ENCODE data around the gene KCNJ4. TPM values are rescaled to one million over a fixed set of nuclear protein-coding genes. Genes with fewer than 3 reads are reported as not detected.
A peak's percentile ranks its signal among the peaks of the same experiment; 100 is the strongest.

Gene KCNJ4
- total and polyA plus RNA-seq, 10 of the 15 experiments (the other 5 are each of a cell fraction or from before 2014, with no cell fraction given) = not detected

DNA sequence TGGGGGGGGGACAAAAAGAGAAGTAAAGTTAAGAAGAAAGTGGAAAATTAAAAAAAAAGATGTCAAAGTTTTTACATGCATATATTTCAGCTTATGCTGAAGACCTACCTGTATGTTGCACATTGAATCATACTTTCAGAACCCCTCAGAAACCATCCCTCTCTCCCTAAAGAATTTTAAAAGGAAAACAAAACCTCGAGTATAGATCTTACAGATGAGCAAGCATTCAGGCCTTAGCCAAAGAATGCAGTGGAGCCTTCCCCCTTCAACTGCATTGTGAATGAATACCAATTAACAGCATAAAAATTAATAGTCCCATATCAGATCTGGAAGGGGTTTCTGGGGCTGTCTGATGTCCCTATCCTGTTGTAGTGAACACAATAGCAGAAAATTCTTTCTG lies 29.2 kb upstream of the KCNJ4 start:
- CTCF ChIA-PET = interaction anchor here (1.1 kb wide), 1 partner anchor 13 kb away, joined by 3 read pairs; no protein-coding TSS in a partner anchor
- H3K9me3 ChIP-seq (replicated peaks; ENCODE audit: control insufficient read depth, insufficient read depth, low read length) = no peaks in the 10 kb centered on the region
- H3K4me3 ChIP-seq = no peak overlapping the region
- BruUV-seq (replicated peaks) = no TSS peak
- RAD21 ChIA-PET (ENCODE audit: unreplicated experiment) = no interaction called here
- no peaks in the 10 kb centered on the region; the same call in 1 of the 2 replicates for H3K79me2 ChIP-seq (ENCODE audit: control insufficient read depth, insufficient read depth, low read length)
- no peak overlapping the region for H3K4me2 ChIP-seq (ENCODE audit: control insufficient read depth, insufficient read depth)
- DNase-seq (ENCODE audit: low read depth, low spot score) = no peak
- H4K20me1 ChIP-seq (ENCODE audit: control insufficient read depth, insufficient read depth) = no peaks in the 10 kb centered on the region; the same call in 1 of the 2 replicates
- H3K27me3 ChIP-seq (replicated peaks in 1 of 2; ENCODE audit: control insufficient read depth in 2 of 2, insufficient read depth in 2 of 2, low read length in 1 of 2) = no peaks in the 10 kb centered on the region
- FAIRE-seq = no peak
- H3K27ac ChIP-seq (ENCODE audit: control insufficient read depth, insufficient read depth) = no peak overlapping the region
- H3K4me1 ChIP-seq (ENCODE audit: control insufficient read depth, insufficient read depth, low read length) = no peaks in the 10 kb centered on the region
- POLR2A ChIA-PET = interaction anchor here (1.1 to 1.2 kb wide), 3 partner anchors 14 to 26 kb away, joined by 3 to 9 read pairs (median 4); no protein-coding TSS in a partner anchor
- 36% methylated on average over 1 of the region's 1 CpG for whole genome bisulfite sequencing (ENCODE audit: insufficient coverage, insufficient replicate concordance, low lambda C conversion rate, missing lambda C conversion rate)
- H3K36me3 ChIP-seq (ENCODE audit: control insufficient read depth in 2 of 2, insufficient read depth in 2 of 2, low read length in 1 of 2) = peaks cover 18 to 44% of the 10 kb centered on the region in 2 experiments
- in situ Hi-C loops (cut with MboI) (no loop called here), intact Hi-C loops (cut with micrococcal nuclease; ENCODE audit: unreplicated experiment) (loop anchor here (10.0 kb wide), 1 partner anchor 429 kb away; the partner anchor contains the start of gene PICK1)
- no peak for TF ChIP-seq CREM (IDR thresholded peaks at IDR 0.05; ENCODE audit: low read depth)
- TF ChIP-seq MEF2A (IDR thresholded peaks at IDR 0.05; ENCODE audit: insufficient read depth, low read depth, low read length) = no peak
- no peak for TF ChIP-seq RBBP5 (conservative IDR thresholded peaks at IDR 0.05)
- no peak for TF ChIP-seq RUNX3 (IDR thresholded peaks at IDR 0.05; ENCODE audit: low read length)
- no peak for ATAC-seq
- no peak overlapping the region for H3K9ac ChIP-seq (ENCODE audit: control insufficient read depth, insufficient read depth, low read length)
- no peak overlapping the region for H2AFZ ChIP-seq (ENCODE audit: control insufficient read depth, low read depth, low read length)
- SMC1A ChIA-PET (ENCODE audit: uncharacterized antibody, unreplicated experiment) = interaction anchor here (1.1 to 1.2 kb wide), 3 partner anchors 14 to 40 kb away, joined by 3 read pairs; no protein-coding TSS in a partner anchor

DNA sequence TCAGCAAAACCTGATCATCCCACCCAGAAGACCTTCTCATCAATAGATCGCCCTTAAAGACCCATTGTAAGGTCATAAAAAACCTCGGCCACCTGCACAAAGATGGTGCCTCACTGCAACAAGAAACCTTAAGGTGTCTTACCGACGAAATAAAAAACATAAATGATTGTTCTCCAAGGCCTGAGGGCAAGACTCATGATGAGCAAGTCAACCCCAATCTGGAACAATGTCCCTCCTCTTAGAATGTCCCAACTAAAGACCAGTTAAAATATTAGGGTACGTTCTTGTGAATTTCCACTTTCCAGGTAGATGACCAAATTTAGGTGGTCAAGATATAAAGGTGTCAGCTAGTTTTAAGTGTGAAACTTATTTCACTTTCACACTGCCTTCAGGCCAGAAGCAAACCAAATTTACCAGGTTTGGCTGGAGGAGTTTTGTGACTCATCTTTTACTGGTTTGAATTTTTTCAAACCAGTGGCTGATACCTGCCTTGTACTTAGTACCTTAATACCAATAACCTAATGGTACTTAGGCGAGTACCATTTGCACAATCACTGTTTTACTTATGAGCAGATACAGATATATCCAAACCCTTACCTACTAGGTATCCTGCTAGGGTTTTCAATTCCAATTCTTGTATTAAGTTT lies 27.8 kb upstream of the KCNJ4 start:
- no peak overlapping the region for H3K4me2 ChIP-seq (ENCODE audit: control insufficient read depth, insufficient read depth)
- WGBS (ENCODE audit: insufficient coverage, insufficient replicate concordance, low lambda C conversion rate, missing lambda C conversion rate) = 92% methylated on average over 6 of the region's 6 CpGs
- H3K36me3 ChIP-seq (ENCODE audit: control insufficient read depth in 2 of 2, insufficient read depth in 2 of 2, low read length in 1 of 2) = peaks cover 13 to 36% of the 10 kb centered on the region in 2 experiments
- no peak overlapping the region for H2AFZ ChIP-seq (ENCODE audit: control insufficient read depth, low read depth, low read length)
- ChIA-PET RAD21 (ENCODE audit: unreplicated experiment) (no interaction called here), SMC1A (ENCODE audit: uncharacterized antibody, unreplicated experiment) (interaction anchor here (1.2 to 1.6 kb wide), 3 partner anchors 9 to 20 kb away, joined by 3 to 6 read pairs (median 3); no protein-coding TSS in a partner anchor), CTCF (no interaction called here), POLR2A (no interaction called here)
- ATAC-seq (no peak; the same call in 2 of the 3 replicates), FAIRE-seq (no peak), DNase-seq (ENCODE audit: low read depth, low spot score) (no peak)
- H3K9me3 ChIP-seq (replicated peaks; ENCODE audit: control insufficient read depth, insufficient read depth, low read length) = no peaks in the 10 kb centered on the region
- H4K20me1 ChIP-seq (ENCODE audit: control insufficient read depth, insufficient read depth) = no peaks in the 10 kb centered on the region; the same call in 1 of the 2 replicates
- intact Hi-C loops (cut with micrococcal nuclease; ENCODE audit: unreplicated experiment) = loop anchor here (10.0 kb wide), 1 partner anchor 428 kb away; the partner anchor contains the start of gene PICK1
- H3K4me3 ChIP-seq = no peak overlapping the region
- TF ChIP-seq, protein P1, sequence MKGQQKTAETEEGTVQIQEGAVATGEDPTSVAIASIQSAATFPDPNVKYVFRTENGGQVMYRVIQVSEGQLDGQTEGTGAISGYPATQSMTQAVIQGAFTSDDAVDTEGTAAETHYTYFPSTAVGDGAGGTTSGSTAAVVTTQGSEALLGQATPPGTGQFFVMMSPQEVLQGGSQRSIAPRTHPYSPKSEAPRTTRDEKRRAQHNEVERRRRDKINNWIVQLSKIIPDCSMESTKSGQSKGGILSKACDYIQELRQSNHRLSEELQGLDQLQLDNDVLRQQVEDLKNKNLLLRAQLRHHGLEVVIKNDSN (IDR thresholded peaks at IDR 0.05; ENCODE audit: borderline replicate concordance, extremely low read length, insufficient read depth, low read depth, low read length) = no peak
- TF ChIP-seq POLR2AphosphoS5 (IDR thresholded peaks at IDR 0.05; ENCODE audit: low read length) (peak; percentile 31; the same call in 1 of the 2 replicates), SMAD1 (IDR thresholded peaks at IDR 0.05; ENCODE audit: low read depth, partially characterized antibody) (no peak), SMC3 (IDR thresholded peaks at IDR 0.05; ENCODE audit: borderline replicate concordance, low read length) (no peak), ZBED1 (IDR thresholded peaks at IDR 0.05; ENCODE audit: borderline replicate concordance) (no peak)
- TF ChIP-seq, protein P2, sequence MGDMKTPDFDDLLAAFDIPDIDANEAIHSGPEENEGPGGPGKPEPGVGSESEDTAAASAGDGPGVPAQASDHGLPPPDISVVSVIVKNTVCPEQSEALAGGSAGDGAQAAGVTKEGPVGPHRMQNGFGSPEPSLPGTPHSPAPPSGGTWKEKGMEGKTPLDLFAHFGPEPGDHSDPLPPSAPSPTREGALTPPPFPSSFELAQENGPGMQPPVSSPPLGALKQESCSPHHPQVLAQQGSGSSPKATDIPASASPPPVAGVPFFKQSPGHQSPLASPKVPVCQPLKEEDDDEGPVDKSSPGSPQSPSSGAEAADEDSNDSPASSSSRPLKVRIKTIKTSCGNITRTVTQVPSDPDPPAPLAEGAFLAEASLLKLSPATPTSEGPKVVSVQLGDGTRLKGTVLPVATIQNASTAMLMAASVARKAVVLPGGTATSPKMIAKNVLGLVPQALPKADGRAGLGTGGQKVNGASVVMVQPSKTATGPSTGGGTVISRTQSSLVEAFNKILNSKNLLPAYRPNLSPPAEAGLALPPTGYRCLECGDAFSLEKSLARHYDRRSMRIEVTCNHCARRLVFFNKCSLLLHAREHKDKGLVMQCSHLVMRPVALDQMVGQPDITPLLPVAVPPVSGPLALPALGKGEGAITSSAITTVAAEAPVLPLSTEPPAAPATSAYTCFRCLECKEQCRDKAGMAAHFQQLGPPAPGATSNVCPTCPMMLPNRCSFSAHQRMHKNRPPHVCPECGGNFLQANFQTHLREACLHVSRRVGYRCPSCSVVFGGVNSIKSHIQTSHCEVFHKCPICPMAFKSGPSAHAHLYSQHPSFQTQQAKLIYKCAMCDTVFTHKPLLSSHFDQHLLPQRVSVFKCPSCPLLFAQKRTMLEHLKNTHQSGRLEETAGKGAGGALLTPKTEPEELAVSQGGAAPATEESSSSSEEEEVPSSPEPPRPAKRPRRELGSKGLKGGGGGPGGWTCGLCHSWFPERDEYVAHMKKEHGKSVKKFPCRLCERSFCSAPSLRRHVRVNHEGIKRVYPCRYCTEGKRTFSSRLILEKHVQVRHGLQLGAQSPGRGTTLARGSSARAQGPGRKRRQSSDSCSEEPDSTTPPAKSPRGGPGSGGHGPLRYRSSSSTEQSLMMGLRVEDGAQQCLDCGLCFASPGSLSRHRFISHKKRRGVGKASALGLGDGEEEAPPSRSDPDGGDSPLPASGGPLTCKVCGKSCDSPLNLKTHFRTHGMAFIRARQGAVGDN (IDR thresholded peaks at IDR 0.05) = no peak
- H3K27me3 ChIP-seq (replicated peaks in 1 of 2; ENCODE audit: control insufficient read depth in 2 of 2, insufficient read depth in 2 of 2, low read length in 1 of 2) = no peaks in the 10 kb centered on the region
- no peak overlapping the region for H3K9ac ChIP-seq (ENCODE audit: control insufficient read depth, insufficient read depth, low read length)
- H3K79me2 ChIP-seq (ENCODE audit: control insufficient read depth, insufficient read depth, low read length) = no peaks in the 10 kb centered on the region
- no peaks in the 10 kb centered on the region for H3K4me1 ChIP-seq (ENCODE audit: control insufficient read depth, insufficient read depth, low read length)
- BruUV-seq (replicated peaks) = no TSS peak
- H3K27ac ChIP-seq (ENCODE audit: control insufficient read depth, insufficient read depth) = no peak overlapping the region
- in situ Hi-C loops (cut with MboI) = no loop called here
